Measurements from ENCODE around the gene DAPK3.
A peak's percentile ranks its signal among the peaks of the same experiment; 100 is the strongest.
"Not testable (repeated sequence)": the region's sequence is repeated elsewhere in the genome, so short reads cannot be mapped to it uniquely, and the experiment has no call there.

DAPK3 gene

GRCh38 chr19:4007836-4008539, 37.1 kb upstream of the DAPK3 start:
- Histone ChIP-seq H2AFZ (ENCODE audit: low read length) (peak overlapping the region; percentile 85), H3K79me1 (ENCODE audit: low read depth, low read length) (peaks cover 34% of the 10 kb centered on the region), H3K27me3 (ENCODE audit: control insufficient read depth in 3 of 3, insufficient read depth in 3 of 3, low read depth in 1 of 3, low read length in 3 of 3) (no peaks in the 10 kb centered on the region), H2BK15ac (ENCODE audit: low read length) (no peak overlapping the region), H2AK5ac (ENCODE audit: low read depth, low read length) (peak overlapping the region; percentile 99), H4K91ac (ENCODE audit: low read depth, low read length, poor library complexity) (no peak overlapping the region), H3K4me2 (ENCODE audit: insufficient read depth, low read length, poor library complexity, severe bottlenecking) (peak overlapping the region; percentile 90), H3K27ac (replicated peaks; ENCODE audit: low read length) (no peak overlapping the region), H2BK12ac (ENCODE audit: low read length) (no peak overlapping the region), H3K4ac (ENCODE audit: low read length) (no peak overlapping the region), H2BK120ac (ENCODE audit: low read depth, low read length) (no peak overlapping the region), H3K9ac (ENCODE audit: low read depth, low read length, poor library complexity) (peak overlapping the region; percentile 71), H3K36me3 (replicated peaks in 1 of 2; ENCODE audit: control insufficient read depth in 2 of 2, insufficient read depth in 2 of 2, low read length in 2 of 2) (peaks cover 5 to 26% of the 10 kb centered on the region in 2 donors), H2BK5ac (ENCODE audit: low read length) (peak overlapping the region; percentile 75), H3K9me3 (replicated peaks in 1 of 2; ENCODE audit: control insufficient read depth in 2 of 2, insufficient read depth in 1 of 2, low read depth in 1 of 2, low read length in 2 of 2) (no peaks in the 10 kb centered on the region), H4K8ac (ENCODE audit: low read depth, low read length) (no peak overlapping the region), H3K14ac (ENCODE audit: low read length) (peak overlapping the region; percentile 97), H3K18ac (ENCODE audit: low read length) (peak overlapping the region; percentile 96), H3K4me1 (ENCODE audit: control insufficient read depth in 2 of 2, insufficient read depth in 1 of 2, low read depth in 1 of 2, low read length in 2 of 2) (peaks cover 7 to 12% of the 10 kb centered on the region in 2 donors), H3K4me3 (ENCODE audit: low read length in 2 of 2) (peak overlapping the region; percentile 86 to 88), H3K23ac (ENCODE audit: low read depth, low read length, poor library complexity) (peak overlapping the region; percentile 73)
- peak; percentile 23 for DNase-seq (ENCODE audit: low spot score)
- WGBS, 2 donors (ENCODE audit: extremely low coverage in 2 of 2, insufficient read length in 2 of 2, insufficient replicate concordance in 1 of 2): no CpG with 5 or more reads among the region's 55 CpGs

DNA sequence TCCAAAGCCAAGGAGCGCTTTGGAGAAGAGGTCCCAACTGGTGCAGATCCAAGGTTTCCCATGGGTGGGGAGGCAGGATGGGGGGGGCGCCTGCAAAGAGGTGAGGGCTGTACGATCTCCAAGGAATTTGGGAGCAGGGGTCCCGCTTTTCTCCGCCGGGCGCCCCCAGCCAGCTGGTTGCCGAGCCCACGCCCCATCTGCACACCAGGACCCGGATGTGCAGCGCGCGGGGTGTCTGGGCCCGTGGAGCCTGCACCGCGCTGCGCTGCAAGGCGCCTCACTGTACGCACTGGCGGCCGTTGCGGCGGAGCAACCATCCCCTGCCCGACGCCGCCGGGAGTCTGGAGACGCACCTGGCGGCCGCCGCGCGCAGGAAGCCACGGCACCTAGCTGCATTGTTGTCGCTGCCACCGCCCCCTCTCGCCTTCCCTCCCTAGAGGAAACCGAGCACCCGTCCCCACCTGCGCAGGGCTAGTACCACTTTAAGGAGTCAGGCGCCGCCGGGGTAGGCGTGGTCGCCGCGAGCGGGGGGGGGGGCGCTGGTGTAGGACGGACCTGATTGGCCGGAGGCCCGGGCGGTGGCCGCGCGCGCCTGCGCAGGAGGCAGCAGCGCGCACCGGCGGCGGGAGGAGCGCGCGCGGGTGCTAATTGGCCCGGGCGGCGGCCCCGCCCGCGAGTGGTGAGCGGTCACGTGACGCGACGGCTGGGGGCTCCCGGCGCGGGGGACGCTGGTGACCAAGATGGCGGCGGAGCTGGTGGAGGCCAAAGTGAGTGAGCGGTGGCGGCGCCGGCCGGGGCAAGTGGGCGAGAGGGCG, 36.3 kb upstream of the DAPK3 start, which contains the start of gene PIAS4:
Gene PIAS4 (plus strand): TSS at position 716 of the 815 bp plus-strand sequence. CDS start 25 bp downstream, at position 741.
- peak within 1 kb of the TSS; percentile 100 for H3K14ac ChIP-seq (ENCODE audit: low read length)
- H3K9me3 ChIP-seq (replicated peaks in 1 of 2; ENCODE audit: control insufficient read depth in 2 of 2, insufficient read depth in 1 of 2, low read depth in 1 of 2, low read length in 2 of 2): no peaks in the 10 kb centered on the region
- no peaks in the 10 kb centered on the region for H3K27me3 ChIP-seq (ENCODE audit: control insufficient read depth in 3 of 3, insufficient read depth in 3 of 3, low read depth in 1 of 3, low read length in 3 of 3)
- H3K9ac ChIP-seq (ENCODE audit: low read depth, low read length, poor library complexity): peak within 1 kb of the TSS; percentile 99
- H3K79me1 ChIP-seq (ENCODE audit: low read depth, low read length): peaks cover 28% of the 10 kb centered on the region
- H3K4me2 ChIP-seq (ENCODE audit: insufficient read depth, low read length, poor library complexity, severe bottlenecking): peak within 1 kb of the TSS; percentile 90
- H2BK120ac ChIP-seq (ENCODE audit: low read depth, low read length): no peak within 1 kb of the TSS
- peaks cover 3 to 19% of the 10 kb centered on the region in 2 donors for H3K36me3 ChIP-seq (replicated peaks in 1 of 2; ENCODE audit: control insufficient read depth in 2 of 2, insufficient read depth in 2 of 2, low read length in 2 of 2)
- DNase-seq (ENCODE audit: low spot score): peak; percentile 96
- H2AFZ ChIP-seq (ENCODE audit: low read length): peak within 1 kb of the TSS; percentile 99
- peak within 1 kb of the TSS; percentile 99 for H2AK5ac ChIP-seq (ENCODE audit: low read depth, low read length)
- peak within 1 kb of the TSS; percentile 92 for H3K27ac ChIP-seq (replicated peaks; ENCODE audit: low read length)
- H3K4me3 ChIP-seq (ENCODE audit: low read length in 2 of 2): peak within 1 kb of the TSS; percentile 86 to 93
- H3K4me1 ChIP-seq (ENCODE audit: control insufficient read depth in 2 of 2, insufficient read depth in 1 of 2, low read depth in 1 of 2, low read length in 2 of 2): peaks cover 7 to 12% of the 10 kb centered on the region in 2 donors
- H2BK5ac ChIP-seq (ENCODE audit: low read length): peak within 1 kb of the TSS; percentile 93
- H4K8ac ChIP-seq (ENCODE audit: low read depth, low read length): peak within 1 kb of the TSS; percentile 92
- H4K91ac ChIP-seq (ENCODE audit: low read depth, low read length, poor library complexity): no peak within 1 kb of the TSS
- no peak within 1 kb of the TSS for H2BK12ac ChIP-seq (ENCODE audit: low read length)
- peak within 1 kb of the TSS; percentile 98 for H3K23ac ChIP-seq (ENCODE audit: low read depth, low read length, poor library complexity)
- peak within 1 kb of the TSS; percentile 100 for H3K18ac ChIP-seq (ENCODE audit: low read length)
- WGBS, 2 donors (ENCODE audit: extremely low coverage in 2 of 2, insufficient read length in 2 of 2, insufficient replicate concordance in 1 of 2): no CpG with 5 or more reads among the region's 91 CpGs
- H3K4ac ChIP-seq (ENCODE audit: low read length): no peak within 1 kb of the TSS
- H2BK15ac ChIP-seq (ENCODE audit: low read length): no peak within 1 kb of the TSS

DNA sequence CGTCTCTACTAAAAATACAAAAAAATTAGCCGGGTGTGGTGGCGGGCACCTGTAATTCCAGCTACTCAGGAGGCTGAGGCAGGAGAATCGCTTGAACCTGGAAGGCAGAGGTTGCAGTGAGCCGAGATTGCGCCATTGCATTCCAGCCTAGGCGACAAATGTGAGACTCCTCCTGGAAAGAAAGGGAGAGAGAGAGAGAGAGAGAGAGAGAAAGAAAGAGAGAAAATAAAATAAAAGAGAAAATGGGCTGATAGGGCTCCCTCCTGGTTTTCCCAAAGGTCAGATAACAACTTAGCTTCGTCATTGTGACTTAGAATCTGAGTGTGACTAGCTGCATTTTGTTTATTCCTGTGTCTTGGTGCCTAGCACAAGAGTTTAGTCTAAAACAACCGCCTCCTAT, 34.5 kb upstream of the DAPK3 start:
- H3K27me3 ChIP-seq (ENCODE audit: control insufficient read depth in 3 of 3, insufficient read depth in 3 of 3, low read depth in 1 of 3, low read length in 3 of 3); H4K8ac ChIP-seq (ENCODE audit: low read depth, low read length); H2AK5ac ChIP-seq (ENCODE audit: low read depth, low read length); H2BK5ac ChIP-seq (ENCODE audit: low read length); H4K91ac ChIP-seq (ENCODE audit: low read depth, low read length, poor library complexity); H2BK120ac ChIP-seq (ENCODE audit: low read depth, low read length); H3K27ac ChIP-seq (replicated peaks; ENCODE audit: low read length); H3K18ac ChIP-seq (ENCODE audit: low read length); H3K4me2 ChIP-seq (ENCODE audit: insufficient read depth, low read length, poor library complexity, severe bottlenecking); H3K14ac ChIP-seq (ENCODE audit: low read length); H3K9me3 ChIP-seq (replicated peaks in 1 of 2; ENCODE audit: control insufficient read depth in 2 of 2, insufficient read depth in 1 of 2, low read depth in 1 of 2, low read length in 2 of 2); H2BK12ac ChIP-seq (ENCODE audit: low read length); H3K4ac ChIP-seq (ENCODE audit: low read length); H3K9ac ChIP-seq (ENCODE audit: low read depth, low read length, poor library complexity); H3K4me3 ChIP-seq (ENCODE audit: low read length in 2 of 2); DNase-seq (ENCODE audit: low spot score); H3K36me3 ChIP-seq (replicated peaks in 1 of 2; ENCODE audit: control insufficient read depth in 2 of 2, insufficient read depth in 2 of 2, low read length in 2 of 2); H3K23ac ChIP-seq (ENCODE audit: low read depth, low read length, poor library complexity); H2AFZ ChIP-seq (ENCODE audit: low read length); H2BK15ac ChIP-seq (ENCODE audit: low read length): not testable (repeated sequence)
- H3K4me1 ChIP-seq (ENCODE audit: control insufficient read depth in 2 of 2, insufficient read depth in 1 of 2, low read depth in 1 of 2, low read length in 2 of 2): peaks cover 7 to 12% of the 10 kb centered on the region in 2 donors
- WGBS, 2 donors (ENCODE audit: extremely low coverage in 2 of 2, insufficient read length in 2 of 2, insufficient replicate concordance in 1 of 2): no CpG with 5 or more reads among the region's 9 CpGs
- H3K79me1 ChIP-seq (ENCODE audit: low read depth, low read length): peaks cover 20% of the 10 kb centered on the region

- not testable (repeated sequence) for H3K27ac ChIP-seq (replicated peaks; ENCODE audit: low read length); H3K23ac ChIP-seq (ENCODE audit: low read depth, low read length, poor library complexity); H3K36me3 ChIP-seq (replicated peaks in 1 of 2; ENCODE audit: control insufficient read depth in 2 of 2, insufficient read depth in 2 of 2, low read length in 2 of 2); H3K9ac ChIP-seq (ENCODE audit: low read depth, low read length, poor library complexity); H3K4me1 ChIP-seq (ENCODE audit: control insufficient read depth in 2 of 2, insufficient read depth in 1 of 2, low read depth in 1 of 2, low read length in 2 of 2); H3K9me3 ChIP-seq (replicated peaks in 1 of 2; ENCODE audit: control insufficient read depth in 2 of 2, insufficient read depth in 1 of 2, low read depth in 1 of 2, low read length in 2 of 2); H2BK15ac ChIP-seq (ENCODE audit: low read length); H2AFZ ChIP-seq (ENCODE audit: low read length); H2BK120ac ChIP-seq (ENCODE audit: low read depth, low read length); H3K4me3 ChIP-seq (ENCODE audit: low read length in 2 of 2); DNase-seq (ENCODE audit: low spot score); H3K27me3 ChIP-seq (ENCODE audit: control insufficient read depth in 3 of 3, insufficient read depth in 3 of 3, low read depth in 1 of 3, low read length in 3 of 3); H2BK12ac ChIP-seq (ENCODE audit: low read length); H4K8ac ChIP-seq (ENCODE audit: low read depth, low read length); H3K18ac ChIP-seq (ENCODE audit: low read length); H3K4ac ChIP-seq (ENCODE audit: low read length); H3K14ac ChIP-seq (ENCODE audit: low read length); H4K91ac ChIP-seq (ENCODE audit: low read depth, low read length, poor library complexity); H3K79me1 ChIP-seq (ENCODE audit: low read depth, low read length); H3K4me2 ChIP-seq (ENCODE audit: insufficient read depth, low read length, poor library complexity, severe bottlenecking); H2AK5ac ChIP-seq (ENCODE audit: low read depth, low read length); H2BK5ac ChIP-seq (ENCODE audit: low read length)
- WGBS, 2 donors (ENCODE audit: extremely low coverage in 2 of 2, insufficient read length in 2 of 2, insufficient replicate concordance in 1 of 2): no CpG with 5 or more reads among the region's 5 CpGs
Observed at GRCh38 chr19:4000798-4001197, 29.9 kb upstream of the DAPK3 start.
